Fibroblast of skin of right quadriceps (primary cell): ENCODE data around the gene TEX10.
A peak's percentile ranks its signal among the peaks of the same experiment; 100 is the strongest.
"Not testable (repeated sequence)": the region's sequence is repeated elsewhere in the genome, so short reads cannot be mapped to it uniquely, and the experiment has no call there.

ENCODE experiments used
- DNase-seq: peaks from one replicate; pipeline ENCODE4 v3.0.0-alpha.2; 2013

The TEX10 gene

DNA sequence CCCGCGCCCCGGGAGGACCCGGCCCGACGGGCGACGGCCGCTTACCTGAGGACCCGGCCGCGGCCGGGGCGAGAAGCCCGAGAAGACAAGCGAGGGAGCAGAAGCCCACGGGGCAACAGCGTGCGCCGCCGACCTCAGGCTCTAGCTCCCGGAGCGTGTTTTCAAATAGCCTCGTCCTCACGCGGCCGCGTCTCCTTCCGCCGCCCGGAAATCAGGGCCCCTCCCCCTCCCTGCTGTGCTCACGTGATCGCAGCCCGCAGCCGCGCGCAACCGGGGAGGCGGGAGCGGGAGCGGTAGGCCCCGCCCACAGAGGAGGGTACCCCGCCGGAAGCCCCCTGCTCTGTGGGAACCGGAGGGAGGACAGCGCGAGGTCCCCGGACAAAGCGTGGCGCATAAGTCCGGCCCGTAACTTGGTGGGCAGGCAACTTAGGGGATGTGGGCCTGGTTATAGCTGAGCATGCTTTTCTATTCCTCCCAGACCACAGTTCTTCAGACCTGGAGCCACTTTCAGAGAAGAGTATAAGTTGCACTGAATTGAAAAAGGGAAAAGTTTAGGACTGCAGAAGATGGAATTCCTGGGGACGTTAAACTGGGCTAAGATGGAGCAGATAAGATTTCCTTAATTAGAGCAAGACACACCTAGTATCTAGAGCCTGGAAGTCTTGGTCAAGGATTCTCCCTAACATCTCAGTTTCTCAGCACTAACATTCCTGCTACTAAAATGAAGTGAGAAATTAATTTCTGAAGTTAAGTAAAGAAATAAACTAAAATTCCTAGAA is at the start of gene TEX10:
TEX10 (minus strand) TSS at position 216 of the 779 bp plus-strand sequence. CDS start 3,579 bp downstream, outside the sequence.
- DNase-seq, result peak; percentile 86

DNA sequence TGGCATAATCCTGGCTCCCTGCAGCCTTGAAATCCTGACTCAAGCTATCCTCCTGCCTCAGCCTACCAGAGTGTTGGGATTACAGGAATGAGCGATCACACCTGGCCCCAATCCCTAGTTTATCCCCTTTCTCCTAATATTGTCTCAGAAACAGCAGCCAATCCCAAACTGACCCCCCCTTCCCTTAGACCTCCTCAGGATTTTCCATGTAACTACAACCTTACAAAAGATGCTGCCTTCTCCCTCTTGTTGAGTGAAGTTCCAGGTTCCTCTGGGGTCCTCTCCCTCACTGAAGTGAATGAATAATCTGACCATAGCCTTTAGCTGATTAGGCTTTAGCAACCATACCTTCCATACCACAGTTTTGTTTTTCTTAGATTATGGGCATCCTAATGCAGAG is 48.3 kb upstream of the TEX10 start:
- no peak for DNase-seq

DNA sequence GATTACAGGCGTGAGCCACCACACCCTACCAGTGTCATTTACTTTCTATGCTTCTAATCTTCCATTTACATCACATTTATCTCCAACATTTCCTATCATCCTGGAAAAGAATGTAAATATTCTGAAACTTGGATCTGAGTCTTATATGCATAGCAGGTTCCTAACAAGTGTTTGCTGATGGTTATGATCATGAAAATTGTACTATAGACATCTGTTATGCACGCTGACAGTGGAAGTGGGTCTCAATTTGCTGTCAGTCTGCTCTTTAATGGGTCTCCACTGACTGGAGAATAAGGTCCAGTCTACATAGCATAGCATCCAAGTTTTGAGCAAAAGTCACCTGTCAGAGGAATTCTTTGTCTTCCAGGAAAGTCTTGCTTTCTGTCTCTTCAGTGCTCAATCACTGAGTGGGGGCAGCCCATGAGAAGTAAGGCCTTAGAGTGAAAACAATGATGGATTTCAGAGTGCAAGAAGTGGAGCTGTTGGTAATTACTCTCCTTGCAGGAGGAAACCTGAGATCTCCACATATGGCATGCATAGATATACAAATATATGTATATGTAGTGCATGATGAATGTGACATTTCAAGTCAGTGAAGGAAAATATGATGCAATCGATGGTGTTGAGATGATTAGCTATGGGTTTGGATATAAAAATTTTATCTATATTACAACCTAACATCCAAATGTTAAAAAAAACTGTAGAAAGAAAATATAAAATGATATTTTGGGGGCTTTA is 45.0 kb upstream of the TEX10 start:
- peak; percentile 15 for DNase-seq

DNA sequence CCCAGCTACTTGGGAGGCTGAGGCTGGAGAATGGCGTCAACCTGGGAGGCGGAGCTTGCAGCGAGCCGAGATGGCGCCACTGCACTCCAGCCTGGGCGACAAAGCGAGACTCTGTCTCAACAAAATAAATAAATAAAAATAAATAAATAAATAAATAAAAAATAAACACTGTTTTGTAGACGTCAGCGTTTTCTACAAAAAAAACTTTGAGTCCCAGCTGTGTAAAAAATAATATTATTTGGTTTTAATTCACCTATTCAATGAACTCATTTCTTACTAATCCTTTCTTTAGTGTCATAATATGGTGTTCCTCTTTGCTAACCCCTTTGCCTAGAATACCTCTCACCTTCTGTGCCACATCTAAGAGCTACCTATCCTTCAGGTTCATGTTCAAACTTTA is 44.0 kb upstream of the TEX10 start:
- DNase-seq, result no peak

DNA sequence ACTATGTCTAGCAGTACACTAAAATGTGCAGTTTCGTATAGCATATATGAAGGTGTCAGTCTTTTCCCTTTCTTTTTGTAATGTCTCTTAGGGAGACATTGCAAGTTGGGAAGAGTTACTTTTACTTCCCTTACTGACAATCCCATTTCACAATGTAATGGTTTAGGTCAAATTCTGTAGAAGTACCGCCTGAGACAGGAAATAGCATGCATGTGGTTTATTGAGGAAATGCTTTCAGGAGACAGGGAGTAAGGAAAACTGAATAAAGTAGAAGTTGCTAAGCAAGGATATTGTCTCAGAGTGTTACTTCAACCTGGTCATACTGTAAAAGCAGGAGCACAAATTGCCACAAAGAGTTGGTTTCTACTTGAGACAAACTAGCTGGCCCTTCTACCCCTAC is 42.1 kb upstream of the TEX10 start:
- peak; percentile 55 for DNase-seq

DNA sequence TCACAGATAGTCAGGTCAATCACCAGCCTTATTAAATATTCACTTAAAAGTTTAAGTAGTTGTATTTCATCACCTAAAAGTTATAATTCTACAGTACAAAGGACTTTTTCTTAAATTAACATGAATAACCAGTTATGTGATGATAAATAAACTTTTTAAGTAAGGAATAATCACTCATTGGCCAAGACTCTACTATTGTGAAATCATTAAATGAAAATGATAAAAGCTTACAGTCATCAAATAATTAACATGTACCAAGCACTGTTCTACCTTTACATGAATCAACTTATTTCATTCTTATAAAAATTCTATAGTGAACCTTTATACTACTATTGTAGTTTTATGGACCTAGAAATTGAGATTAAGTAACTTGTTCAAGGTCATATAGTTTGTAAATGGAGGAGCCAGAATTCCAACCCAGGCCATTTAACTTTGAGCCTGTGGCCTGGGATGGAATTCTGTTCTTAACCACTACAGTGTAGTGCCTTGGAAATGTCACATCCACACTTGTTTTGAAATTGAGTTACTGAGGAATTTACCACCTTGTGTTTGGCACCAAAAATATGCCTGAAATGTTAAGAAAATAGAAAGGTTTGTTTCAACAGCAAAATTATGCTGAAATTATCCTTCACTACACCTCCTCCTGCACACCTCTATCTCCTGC is 41.4 kb upstream of the TEX10 start:
- DNase-seq, result peak; percentile 22

DNA sequence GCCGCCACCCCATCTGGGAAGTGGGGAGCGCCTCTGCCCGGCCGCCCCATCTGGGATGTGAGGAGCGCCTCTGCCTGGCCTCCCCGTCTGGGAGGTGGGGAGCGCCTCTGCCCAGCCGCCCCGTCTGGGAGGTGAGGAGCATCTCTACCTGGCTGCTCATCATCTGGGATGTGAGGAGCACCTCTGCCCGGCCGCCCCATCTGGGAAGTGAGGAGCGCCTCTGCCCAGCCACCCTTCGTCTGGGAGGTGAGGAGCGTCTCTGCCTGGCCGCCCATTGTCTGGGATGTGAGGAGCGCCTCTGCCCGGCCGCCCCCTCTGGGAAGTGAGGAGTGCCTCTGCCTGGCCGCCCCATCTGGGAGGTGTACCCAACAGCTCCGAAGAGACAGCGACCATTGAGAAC is 40.2 kb upstream of the TEX10 start:
- DNase-seq, result not testable (repeated sequence)

DNA sequence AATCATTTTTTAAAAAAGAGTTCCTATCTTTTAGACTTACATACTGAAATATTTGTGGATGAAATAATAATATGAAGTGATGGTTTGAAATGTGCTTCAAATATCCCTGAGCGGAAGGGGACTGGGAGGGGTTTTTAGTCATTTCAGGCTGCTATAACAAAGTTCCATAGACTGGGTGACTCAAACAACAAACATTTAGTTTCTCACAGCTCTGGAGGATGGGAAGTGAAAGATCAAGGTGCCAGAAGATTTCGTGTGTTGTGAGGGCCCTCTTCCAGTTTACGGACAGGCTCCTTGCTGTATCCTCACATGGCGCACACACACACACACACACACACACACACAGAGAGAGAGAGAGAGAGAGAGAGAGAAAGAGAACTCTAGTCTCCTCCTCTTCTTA is 27.1 kb upstream of the TEX10 start:
- peak; percentile 89 for DNase-seq

DNA sequence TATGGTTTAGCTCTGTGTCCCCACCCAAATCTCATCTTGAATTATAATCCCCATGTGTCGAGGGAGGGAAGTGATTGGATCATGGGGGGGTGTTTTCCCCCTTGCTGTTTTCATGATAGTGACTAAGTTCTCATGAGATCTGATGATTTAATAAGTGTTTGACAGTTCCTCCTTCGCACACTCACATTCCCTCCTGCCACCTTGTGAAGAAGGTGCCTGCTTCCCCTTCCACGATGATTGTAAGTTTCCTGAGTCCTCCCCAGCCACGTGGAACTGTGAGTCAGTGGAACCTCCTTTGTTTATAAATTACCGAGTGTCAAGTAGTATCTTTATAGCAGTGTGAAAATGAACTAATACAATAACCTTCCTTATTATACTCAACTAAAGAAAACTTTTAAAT is 24.3 kb upstream of the TEX10 start:
- DNase-seq, result no peak

DNA sequence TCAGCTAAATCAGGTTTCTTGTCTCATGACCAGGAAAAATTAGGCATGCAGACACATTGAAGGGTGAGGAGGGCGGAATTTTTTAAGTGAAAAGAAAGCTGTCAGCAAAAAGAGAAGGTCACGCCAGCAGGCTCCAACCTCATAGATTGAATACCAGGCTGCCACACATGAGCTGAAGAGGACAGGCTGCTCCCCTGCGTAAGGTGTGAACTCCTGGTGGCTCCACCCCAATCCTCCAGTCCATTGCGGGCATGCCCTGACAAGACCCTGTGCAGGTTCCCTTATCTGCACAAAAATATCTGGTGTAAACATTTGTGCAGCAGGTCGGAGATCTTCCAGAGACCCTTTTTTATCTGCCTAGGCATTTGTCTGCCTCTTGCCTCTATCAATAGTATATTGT is 22.9 kb upstream of the TEX10 start:
- no peak for DNase-seq

DNA sequence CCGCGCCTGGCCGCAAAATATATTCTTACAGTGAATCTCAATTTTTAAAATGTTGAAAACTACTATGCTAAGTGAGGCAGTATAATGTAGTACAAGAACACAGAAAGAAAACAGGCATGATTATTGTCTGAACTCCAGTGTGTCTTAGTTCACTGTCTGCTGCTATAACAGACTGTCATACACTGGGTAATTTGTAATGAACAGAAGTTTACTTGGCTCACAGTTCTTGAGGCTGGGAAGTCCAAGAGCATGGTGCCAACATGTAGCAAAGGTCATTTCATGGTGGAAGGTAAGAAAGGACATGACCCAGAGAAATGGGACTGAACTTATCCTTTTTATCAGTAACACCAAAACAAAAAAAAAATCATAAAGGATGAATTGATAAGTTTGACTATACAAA is 19.9 kb upstream of the TEX10 start:
- no peak for DNase-seq

DNA sequence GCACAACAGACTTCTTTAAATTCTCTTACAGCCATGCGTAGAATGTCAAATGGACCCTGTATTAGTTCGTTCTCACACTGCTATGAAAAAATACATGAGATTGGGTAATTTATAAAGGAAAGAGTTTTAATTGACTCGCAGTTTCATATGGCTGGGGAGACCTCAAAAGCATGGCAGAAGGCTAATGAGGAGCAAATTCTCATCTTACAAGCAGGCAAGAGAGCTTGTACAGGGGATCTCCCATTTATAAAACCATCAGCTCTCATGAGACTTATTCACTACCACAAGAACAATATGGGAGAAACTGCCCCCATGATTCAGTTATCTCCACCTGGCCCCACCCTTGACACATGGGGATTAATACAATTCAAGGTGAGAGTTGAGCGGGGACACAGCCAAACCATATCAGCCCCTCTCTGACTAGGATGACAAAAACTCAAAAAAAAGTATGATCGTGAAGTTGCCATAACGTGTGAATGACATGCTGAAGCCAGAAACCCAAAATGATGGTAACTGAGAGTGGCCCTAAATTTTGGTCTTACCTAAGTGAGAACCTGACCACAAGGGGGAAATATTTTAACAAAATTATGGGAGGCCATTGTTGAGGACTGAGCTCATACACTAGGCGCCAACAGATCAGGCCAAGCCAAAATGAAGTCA is 17.5 kb upstream of the TEX10 start:
- DNase-seq, result no peak

DNA sequence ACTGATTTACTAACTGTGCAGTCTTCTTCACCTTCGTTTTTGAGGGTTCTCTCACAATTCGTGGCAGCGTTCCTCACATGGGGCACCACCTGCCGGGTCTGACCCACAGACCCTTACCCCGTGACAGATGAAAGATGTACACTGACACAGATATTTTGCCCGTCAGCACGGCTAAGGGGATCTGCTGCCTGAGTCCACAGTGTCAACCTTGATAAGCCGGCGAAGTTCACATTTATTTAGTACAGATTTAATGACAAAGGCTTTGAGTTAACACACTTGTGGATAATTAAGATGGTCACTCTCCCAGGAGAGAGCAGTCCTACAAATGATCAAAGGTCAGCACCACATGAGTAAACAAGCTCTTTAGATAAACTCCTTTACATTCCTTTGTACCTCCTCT is 15.9 kb upstream of the TEX10 start:
- no peak for DNase-seq

DNA sequence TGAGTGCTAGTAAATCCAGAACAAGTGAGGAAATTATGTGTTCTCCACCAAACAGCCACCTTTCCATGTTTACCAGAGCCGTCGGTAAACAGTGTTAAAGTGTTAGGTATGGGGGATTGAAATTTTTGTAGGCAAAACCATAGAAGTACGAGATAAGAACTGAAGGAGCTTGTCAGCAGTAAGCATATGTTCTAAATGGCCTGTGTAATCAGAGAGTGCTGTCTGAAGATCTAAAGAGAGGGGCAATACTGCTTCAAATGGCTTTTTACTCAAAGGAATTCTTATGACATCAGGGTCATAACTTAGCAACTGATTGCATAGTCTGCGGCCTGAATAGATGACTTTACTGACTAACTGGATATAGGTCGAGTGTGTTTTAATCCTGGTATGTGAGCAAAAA is 13.4 kb upstream of the TEX10 start:
- DNase-seq, result no peak

DNA sequence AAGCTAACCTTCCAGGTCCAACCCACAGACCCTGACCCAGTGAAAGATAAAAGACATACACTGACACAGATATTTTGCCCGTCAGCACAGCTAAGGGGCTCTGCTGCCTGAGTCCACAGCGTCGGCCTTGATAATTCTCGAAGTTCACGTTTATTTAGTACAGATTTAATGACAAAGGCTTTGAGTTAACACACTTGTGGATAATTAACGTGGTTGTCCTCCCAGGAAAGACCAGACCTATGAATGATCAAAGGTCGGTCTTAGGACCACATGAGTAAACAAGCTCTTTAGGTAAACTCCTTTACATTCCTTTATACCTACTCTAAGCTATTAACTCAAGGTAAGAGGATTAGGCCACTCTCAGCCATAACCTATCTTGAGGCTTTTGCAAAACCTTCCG is 11.3 kb upstream of the TEX10 start:
- DNase-seq, result no peak

DNA sequence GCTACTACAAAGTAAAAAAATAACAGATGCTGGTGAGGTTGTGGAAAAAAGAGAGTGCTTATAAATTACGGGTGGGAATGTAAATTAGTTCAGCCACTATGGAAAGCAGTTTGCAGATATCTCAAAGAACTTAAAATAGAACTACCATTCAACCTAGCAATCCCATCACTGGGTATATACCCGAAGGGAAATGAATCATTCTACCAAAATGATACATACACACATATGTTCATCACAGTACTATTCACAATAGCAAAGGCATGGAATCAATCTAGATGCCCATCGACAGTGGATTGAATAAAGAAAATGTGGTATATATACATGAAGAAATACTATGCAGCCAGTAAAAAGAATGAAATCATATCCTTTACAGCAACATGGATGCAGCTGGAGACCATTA is 6.3 kb upstream of the TEX10 start:
- DNase-seq, result no peak

DNA sequence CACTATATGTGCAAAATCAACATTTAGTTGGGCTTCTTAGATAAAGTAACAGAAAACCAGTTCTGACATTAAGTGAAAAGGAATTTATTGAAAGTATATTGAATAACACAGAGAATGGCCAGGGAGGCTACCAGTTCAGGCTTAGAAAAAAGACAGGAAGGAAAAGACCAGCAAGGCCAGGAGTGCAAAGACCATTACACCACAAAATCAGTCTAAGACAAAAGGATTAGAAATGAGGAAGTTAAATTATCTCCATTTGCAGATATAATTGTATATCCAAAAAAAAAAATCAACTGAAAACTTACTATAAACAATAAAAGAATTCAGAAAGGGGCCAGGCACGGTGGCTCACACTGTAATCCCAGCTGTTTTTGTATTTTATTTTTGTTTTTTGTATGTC is 4.8 kb upstream of the TEX10 start:
- DNase-seq, result no peak

DNA sequence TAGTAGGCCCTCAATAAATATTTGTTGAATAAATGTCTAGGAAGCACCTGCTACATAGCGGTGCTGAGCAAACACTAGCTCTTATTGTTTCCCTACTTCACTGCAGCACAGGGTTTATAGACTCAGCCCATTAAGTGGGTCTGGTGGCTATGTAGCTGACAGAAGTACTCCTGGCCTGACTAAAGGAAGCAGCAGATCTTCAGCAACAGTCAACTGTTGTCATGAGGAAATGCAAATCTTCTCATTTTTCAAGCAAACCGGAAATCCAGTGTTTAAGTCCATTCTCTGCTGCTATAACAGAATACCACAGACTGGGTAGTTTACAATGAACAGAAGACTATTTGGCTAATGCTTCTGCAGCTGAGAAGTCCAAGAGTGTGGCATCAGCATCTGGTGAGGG is 2.8 kb upstream of the TEX10 start:
- no peak for DNase-seq

DNA sequence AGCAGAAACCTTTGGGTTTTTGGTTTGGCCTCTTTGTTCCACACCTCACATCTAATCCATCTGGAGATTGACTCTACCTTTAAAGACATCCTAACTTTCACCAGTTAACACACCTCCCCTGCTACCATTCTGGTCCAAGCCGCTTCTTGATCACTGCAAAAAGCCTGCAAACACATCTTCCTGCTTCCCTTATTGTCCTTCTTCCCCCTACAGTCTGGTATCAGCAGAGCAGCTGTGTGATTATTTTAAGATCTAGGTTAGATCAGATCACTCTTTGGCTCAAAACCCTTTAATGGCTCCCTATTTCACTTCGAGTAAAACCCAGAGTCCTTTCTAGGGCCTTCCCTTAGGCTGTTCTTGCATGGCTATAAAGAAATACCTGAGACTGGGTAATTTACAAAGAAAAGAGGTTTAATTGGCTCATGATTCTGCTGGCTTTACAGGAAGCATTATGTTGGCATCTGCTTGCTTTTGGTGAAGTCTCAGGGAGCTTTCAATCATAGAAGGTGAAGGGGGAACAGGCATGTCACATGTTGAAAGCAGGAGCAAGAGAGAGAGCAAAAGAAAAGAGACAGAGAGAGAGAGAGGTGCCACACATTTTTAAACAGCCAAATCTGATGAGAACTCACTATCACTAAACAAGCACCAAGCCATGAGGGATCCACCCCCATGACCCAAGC is 1.5 kb upstream of the TEX10 start:
- no peak for DNase-seq

DNA sequence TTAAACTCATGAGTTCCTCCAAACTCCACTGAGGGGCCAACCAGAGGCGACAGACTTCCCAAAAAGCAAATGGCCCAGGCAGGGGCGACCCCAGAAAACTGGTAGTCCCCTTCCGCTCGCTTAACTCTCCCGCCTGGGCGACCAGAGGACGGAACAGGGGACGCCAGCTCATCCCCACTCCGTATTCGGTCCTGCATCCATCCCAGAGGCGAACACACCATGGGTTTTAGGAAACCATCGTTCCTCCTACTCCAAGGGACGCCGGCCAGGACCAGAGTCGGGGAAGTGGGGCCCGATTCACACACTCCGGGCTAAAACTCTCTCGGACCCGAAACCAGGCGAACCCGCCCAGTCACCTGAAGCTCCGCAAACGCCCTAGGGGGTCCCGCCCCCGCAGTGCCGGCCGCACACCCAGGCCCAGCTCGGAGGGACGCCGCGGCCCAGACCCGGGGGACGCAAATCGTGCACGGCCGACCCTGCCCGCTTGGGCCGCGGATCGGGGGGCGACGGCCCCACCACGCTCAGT is 478 bp downstream of the TEX10 start:
- peak; percentile 13 for DNase-seq

DNA sequence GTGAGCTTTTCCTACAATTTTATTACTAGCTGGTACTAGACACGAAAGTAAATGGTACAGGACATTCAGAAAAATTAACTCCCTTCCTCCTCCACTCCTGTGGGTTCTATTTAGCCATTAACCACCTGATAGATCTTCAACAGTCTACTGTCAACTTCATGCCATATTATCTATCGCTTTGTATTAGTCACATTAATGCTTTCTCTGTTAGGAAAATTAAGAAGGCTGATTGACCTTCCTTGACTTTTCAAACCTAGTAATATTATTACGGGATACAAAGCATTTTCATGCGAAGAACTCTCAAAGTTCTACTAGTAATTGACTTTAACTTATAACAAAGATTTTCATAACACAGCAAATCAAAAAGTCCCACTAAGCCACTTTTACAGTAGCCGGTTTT is 1.2 kb downstream of the TEX10 start:
- DNase-seq, result no peak

DNA sequence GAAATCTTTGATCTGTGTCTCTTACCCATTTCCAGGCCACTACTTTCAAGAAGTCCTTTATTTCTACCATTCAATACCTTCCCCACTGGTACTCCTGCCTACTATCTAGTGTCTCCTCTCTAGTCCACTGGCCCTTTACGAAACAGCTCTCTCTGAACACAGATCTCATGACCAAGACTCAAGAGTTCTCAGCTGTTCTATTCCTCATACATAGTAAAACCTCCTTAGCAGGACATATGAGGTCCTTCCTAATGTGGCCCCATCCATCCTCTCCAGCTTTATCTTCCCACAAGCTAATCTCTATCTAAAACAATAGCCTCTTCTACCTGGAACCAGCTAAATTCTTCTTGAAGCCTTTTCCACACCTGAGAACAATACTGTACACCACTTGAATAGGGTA is 2.6 kb downstream of the TEX10 start:
- no peak for DNase-seq

DNA sequence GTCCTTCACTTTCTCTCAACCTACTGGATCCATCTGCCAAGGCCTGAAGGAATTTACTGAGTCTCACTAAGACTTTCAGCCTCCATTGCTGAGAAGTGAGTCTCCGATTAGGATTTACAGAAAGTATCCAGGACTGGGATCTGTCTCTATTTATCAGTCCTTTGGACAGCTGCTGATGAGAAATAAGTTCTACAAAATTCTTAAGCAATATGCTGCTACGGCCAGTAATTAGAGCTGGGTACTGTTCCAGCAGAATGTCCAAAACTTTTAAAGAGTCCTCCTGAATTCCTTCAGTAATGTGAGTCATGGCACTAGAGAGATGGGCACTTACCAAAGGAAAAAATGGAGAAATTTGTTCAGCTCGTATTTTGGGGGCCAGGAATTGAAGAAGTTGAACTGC is 5.9 kb downstream of the TEX10 start:
- DNase-seq, result peak; percentile 21
